MM.1S (cell line): Measurements from ENCODE around the gene IL19.

Experiments used
- DNase-seq: peaks from one replicate; pipeline ENCODE4 v3.0.0-alpha.2; 2015
- H2AFZ ChIP-seq: fragments of 300-600 bp; sonication (generic); 2 replicates; pipeline ENCODE4 v1.6.0; 2016; ENCODE audit warnings: antibody characterized with exemption, low read length
- H3F3A ChIP-seq: fragments of 300-600 bp; sonication (generic); 2 replicates; pipeline ENCODE4 v1.6.1; 2016; ENCODE audit warnings: mild to moderate bottlenecking, antibody characterized with exemption, low read length, moderate library complexity, mixed read lengths; ENCODE audit not compliant: insufficient read depth
- H3K27ac ChIP-seq: fragments of 300-600 bp; sonication (generic); 2 replicates; pipeline ENCODE4 v1.5.1; 2016; ENCODE audit warnings: mild to moderate bottlenecking, low read length
- H3K27me3 ChIP-seq: fragments of 300-600 bp; sonication (generic); replicated peaks from 2 replicates; pipeline ENCODE4 v1.6.0; 2016; ENCODE audit warnings: low read length; ENCODE audit not compliant: insufficient read depth
- H3K36me3 ChIP-seq: fragments of 300-600 bp; sonication (generic); replicated peaks from 2 replicates; pipeline ENCODE4 v1.6.1; 2016; ENCODE audit warnings: mild to moderate bottlenecking, low read length, mixed read lengths; ENCODE audit not compliant: insufficient read depth
- H3K4me1 ChIP-seq: fragments of 300-600 bp; sonication (generic); 2 replicates; pipeline ENCODE4 v1.6.1; 2016; ENCODE audit warnings: low read length, mixed read lengths
- H3K4me2 ChIP-seq: fragments of 300-600 bp; sonication (generic); 2 replicates; pipeline ENCODE4 v1.6.0; 2016; ENCODE audit warnings: low read depth, low read length
- H3K4me3 ChIP-seq: fragments of 300-600 bp; sonication (generic); 2 replicates; pipeline ENCODE4 v1.5.1; 2016; ENCODE audit warnings: low read length, mixed read lengths
- H3K79me2 ChIP-seq: fragments of 300-600 bp; sonication (generic); 2 replicates; pipeline ENCODE4 v1.6.1; 2016; ENCODE audit warnings: mixed run types, low read length, mixed read lengths
- H3K9ac ChIP-seq: fragments of 300-600 bp; sonication (generic); 2 replicates; pipeline ENCODE4 v1.6.1; 2016; ENCODE audit warnings: low read length, mixed read lengths
- H3K9me2 ChIP-seq: fragments of 300-600 bp; sonication (generic); replicated peaks from 2 replicates; pipeline ENCODE4 v1.6.1; 2016; ENCODE audit warnings: mild to moderate bottlenecking, low read length, mixed read lengths; ENCODE audit not compliant: insufficient read depth
- H3K9me3 ChIP-seq: fragments of 300-600 bp; sonication (generic); replicated peaks from 2 replicates; pipeline ENCODE4 v1.6.1; 2016; ENCODE audit warnings: mild to moderate bottlenecking, low read length, mixed read lengths; ENCODE audit not compliant: insufficient read depth
- H4K20me1 ChIP-seq: fragments of 300-600 bp; sonication (generic); 2 replicates; pipeline ENCODE4 v1.6.1; 2016; ENCODE audit warnings: mild to moderate bottlenecking, low read length, moderate library complexity, mixed read lengths; ENCODE audit not compliant: insufficient read depth
- EZH2 ChIP-seq: fragments of 300-600 bp; sonication (generic); optimal IDR thresholded peaks from 2 replicates; pipeline ENCODE3; 2017; ENCODE audit warnings: low read depth, mild to moderate bottlenecking, antibody characterized with exemption, low read length, mixed read lengths
- EZH2phosphoT487 ChIP-seq: fragments of 300-600 bp; sonication (generic); IDR thresholded peaks from 2 replicates; pipeline ENCODE4 v1.6.1; 2018; ENCODE audit warnings: antibody characterized with exemption, low read length
- TF ChIP-seq, protein P1 (sequence below): fragments of 300-600 bp; sonication (generic); IDR thresholded peaks from 2 replicates; pipeline ENCODE4 v1.5.1; 2016; ENCODE audit warnings: antibody characterized with exemption, low read length, mixed read lengths

The IL19 gene

DNA sequence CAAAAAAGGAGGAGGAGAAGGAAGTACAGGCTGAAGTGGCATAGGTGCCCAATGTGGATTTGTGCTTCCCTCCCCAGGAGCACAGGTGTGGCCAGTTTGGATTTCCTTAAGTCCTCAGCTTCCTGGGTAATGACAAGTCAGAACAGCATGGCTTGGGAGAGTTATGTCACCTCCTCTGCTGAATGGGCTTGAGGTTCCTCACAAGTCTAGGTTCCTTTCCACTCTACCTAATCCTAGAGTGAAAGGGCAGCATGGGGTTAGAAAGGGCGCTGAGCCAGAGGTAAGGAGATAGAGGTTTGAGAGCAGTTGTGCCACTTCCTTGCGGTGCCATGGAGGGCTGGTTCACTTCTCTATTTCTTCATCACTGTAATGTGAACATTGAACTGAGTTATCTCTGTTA, 59.3 kb downstream of the IL19 start:
- Histone ChIP-seq H3K4me3 (no peak overlapping the region), H3K27me3 (no peaks in the 10 kb centered on the region), H3K4me2 (peak overlapping the region; percentile 64; the same call in 1 of the 2 replicates), H3K9ac (no peak overlapping the region), H3K27ac (peak overlapping the region; percentile 66; the same call in 1 of the 2 replicates), H4K20me1 (no peaks in the 10 kb centered on the region), H3K9me2 (no peaks in the 10 kb centered on the region), H3K9me3 (no peaks in the 10 kb centered on the region), H3K4me1 (peaks cover 83% of the 10 kb centered on the region), H3K79me2 (no peaks in the 10 kb centered on the region), H3F3A (peaks cover 37% of the 10 kb centered on the region), H2AFZ (no peak overlapping the region), H3K36me3 (no peaks in the 10 kb centered on the region)
- peak; percentile 42 for DNase-seq
- TF ChIP-seq, protein P1, sequence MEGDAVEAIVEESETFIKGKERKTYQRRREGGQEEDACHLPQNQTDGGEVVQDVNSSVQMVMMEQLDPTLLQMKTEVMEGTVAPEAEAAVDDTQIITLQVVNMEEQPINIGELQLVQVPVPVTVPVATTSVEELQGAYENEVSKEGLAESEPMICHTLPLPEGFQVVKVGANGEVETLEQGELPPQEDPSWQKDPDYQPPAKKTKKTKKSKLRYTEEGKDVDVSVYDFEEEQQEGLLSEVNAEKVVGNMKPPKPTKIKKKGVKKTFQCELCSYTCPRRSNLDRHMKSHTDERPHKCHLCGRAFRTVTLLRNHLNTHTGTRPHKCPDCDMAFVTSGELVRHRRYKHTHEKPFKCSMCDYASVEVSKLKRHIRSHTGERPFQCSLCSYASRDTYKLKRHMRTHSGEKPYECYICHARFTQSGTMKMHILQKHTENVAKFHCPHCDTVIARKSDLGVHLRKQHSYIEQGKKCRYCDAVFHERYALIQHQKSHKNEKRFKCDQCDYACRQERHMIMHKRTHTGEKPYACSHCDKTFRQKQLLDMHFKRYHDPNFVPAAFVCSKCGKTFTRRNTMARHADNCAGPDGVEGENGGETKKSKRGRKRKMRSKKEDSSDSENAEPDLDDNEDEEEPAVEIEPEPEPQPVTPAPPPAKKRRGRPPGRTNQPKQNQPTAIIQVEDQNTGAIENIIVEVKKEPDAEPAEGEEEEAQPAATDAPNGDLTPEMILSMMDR = no peak
- TF ChIP-seq EZH2phosphoT487 = no peak
- no peak for TF ChIP-seq EZH2

DNA sequence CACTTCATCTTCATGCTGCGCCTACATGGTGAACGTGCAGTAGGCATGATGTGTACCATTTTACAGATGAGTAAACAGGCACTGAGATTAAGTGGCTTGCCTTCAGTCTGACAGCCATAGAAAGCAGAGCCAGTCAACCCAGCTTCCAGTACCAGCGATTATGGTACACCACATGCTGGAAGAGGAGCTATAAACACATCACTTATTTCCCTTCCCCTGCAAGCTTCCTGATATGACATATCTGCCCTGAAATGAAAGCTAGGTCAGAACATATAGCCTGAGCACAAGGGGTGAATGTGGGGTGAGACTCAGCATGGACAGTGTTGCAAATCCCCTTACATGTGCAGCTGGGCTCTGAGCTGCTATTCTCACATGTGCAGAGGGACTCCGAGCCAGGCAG, 61.1 kb downstream of the IL19 start:
- Histone ChIP-seq H3K27me3 (no peaks in the 10 kb centered on the region), H4K20me1 (no peaks in the 10 kb centered on the region), H2AFZ (no peak overlapping the region), H3K27ac (no peak overlapping the region), H3K4me1 (peaks cover 69% of the 10 kb centered on the region), H3K4me3 (no peak overlapping the region), H3K36me3 (no peaks in the 10 kb centered on the region), H3K4me2 (no peak overlapping the region), H3K79me2 (no peaks in the 10 kb centered on the region), H3K9me3 (no peaks in the 10 kb centered on the region), H3F3A (peaks cover 37% of the 10 kb centered on the region), H3K9ac (no peak overlapping the region), H3K9me2 (no peaks in the 10 kb centered on the region)
- peak; percentile 45 for DNase-seq
- TF ChIP-seq EZH2phosphoT487 (no peak), EZH2 (no peak)
- TF ChIP-seq, protein P1 = no peak

DNA sequence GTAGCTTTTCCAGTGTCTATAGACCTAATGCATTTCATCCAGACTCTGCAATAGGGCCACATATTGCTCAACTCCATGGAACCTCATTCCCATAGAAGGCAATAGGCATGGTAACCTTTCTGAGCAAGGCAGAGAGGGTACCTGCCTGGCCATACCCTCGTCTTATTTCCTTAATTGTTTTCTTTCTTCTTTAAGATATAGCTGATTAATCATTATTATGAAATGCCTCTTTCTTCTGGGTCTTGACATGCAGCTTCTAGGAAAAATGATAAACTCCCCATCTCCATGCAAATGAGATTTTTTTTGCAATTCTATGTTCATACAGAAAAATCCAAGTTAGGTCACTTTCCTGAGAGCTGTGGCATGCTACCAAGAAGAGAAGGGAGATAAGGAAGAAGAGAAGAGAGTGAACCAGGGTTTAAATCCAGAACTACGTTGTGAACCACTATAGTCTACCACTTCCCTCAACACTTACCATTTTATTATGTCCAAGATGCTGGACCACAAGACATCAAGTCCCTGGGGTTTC, 61.8 kb downstream of the IL19 start:
- Histone ChIP-seq H3F3A (peaks cover 37% of the 10 kb centered on the region), H3K36me3 (no peaks in the 10 kb centered on the region), H3K9ac (no peak overlapping the region), H4K20me1 (no peaks in the 10 kb centered on the region), H3K4me2 (peak overlapping the region; percentile 51), H3K4me1 (peaks cover 67% of the 10 kb centered on the region), H3K9me2 (no peaks in the 10 kb centered on the region), H2AFZ (peak overlapping the region; percentile 14; the same call in 1 of the 2 replicates), H3K27me3 (no peaks in the 10 kb centered on the region), H3K27ac (peak overlapping the region; percentile 45; the same call in 1 of the 2 replicates), H3K4me3 (no peak overlapping the region), H3K9me3 (no peaks in the 10 kb centered on the region), H3K79me2 (no peaks in the 10 kb centered on the region)
- no peak for TF ChIP-seq EZH2phosphoT487
- TF ChIP-seq EZH2 = no peak
- TF ChIP-seq, protein P1 = no peak
- DNase-seq = no peak
